Activated CD8-positive, alpha-beta T cell treated with anti-CD3 and anti-CD28 coated beads, Interleukin-2, amount 10 ng/mL, durations not matched to agents 7 days and 5 days (primary cell): ENCODE results near the gene CADM2. TPM values are rescaled to one million over a fixed set of nuclear protein-coding genes. Genes with fewer than 3 reads are reported as not detected.

Source experiments
- ATAC-seq: fragments of 150-1000 bp; cut with Tn5 transposase; one replicate; pipeline ENCODE4 v1.10.0; 2021; ENCODE audit warnings: moderate library complexity
- CTCF ChIA-PET: fragments of 350-600 bp; sonication (Branson Sonifier 250); formaldehyde crosslinking; loops from one replicate; lab custom pipeline; 2021; ENCODE audit warnings: antibody characterized with exemption; lab: Charles Lee
- POLR2A ChIA-PET: fragments of 350-600 bp; sonication (Branson Sonifier 250); formaldehyde crosslinking; loops from one replicate; lab custom pipeline; 2021; ENCODE audit warnings: antibody characterized with exemption; lab: Charles Lee
- DNase-seq: peaks from one replicate; pipeline ENCODE4 v3.0.0-alpha.2; 2020
- H3K27ac Mint-ChIP-seq: one replicate; pipeline ENCODE4 v1.8.0; 2021; ENCODE audit warnings: mild to moderate bottlenecking, mixed read lengths
- H3K27me3 Mint-ChIP-seq: one replicate; pipeline ENCODE4 v1.8.0; 2021; ENCODE audit warnings: low read depth, mixed read lengths
- H3K36me3 Mint-ChIP-seq: one replicate; pipeline ENCODE4 v1.8.0; 2021; ENCODE audit warnings: low read depth, mixed read lengths
- H3K4me1 Mint-ChIP-seq: one replicate; pipeline ENCODE4 v1.8.0; 2021; ENCODE audit warnings: low read depth, mixed read lengths
- H3K4me3 Mint-ChIP-seq: one replicate; pipeline ENCODE4 v1.8.0; 2021; ENCODE audit warnings: mild to moderate bottlenecking, mixed read lengths
- H3K9me3 Mint-ChIP-seq: one replicate; pipeline ENCODE4 v1.8.0; 2022; ENCODE audit warnings: mixed read lengths; ENCODE audit not compliant: insufficient read depth
- total RNA-seq, 2 experiments: library from RNA; stranded (reverse); gene quantifications; one replicate each; pipeline ENCODE4 v1.2.3, GENCODE V29; 2021

CADM2 gene
- total RNA-seq, 2 experiments from 2014 or later: 0.21 to 0.29 TPM

DNA sequence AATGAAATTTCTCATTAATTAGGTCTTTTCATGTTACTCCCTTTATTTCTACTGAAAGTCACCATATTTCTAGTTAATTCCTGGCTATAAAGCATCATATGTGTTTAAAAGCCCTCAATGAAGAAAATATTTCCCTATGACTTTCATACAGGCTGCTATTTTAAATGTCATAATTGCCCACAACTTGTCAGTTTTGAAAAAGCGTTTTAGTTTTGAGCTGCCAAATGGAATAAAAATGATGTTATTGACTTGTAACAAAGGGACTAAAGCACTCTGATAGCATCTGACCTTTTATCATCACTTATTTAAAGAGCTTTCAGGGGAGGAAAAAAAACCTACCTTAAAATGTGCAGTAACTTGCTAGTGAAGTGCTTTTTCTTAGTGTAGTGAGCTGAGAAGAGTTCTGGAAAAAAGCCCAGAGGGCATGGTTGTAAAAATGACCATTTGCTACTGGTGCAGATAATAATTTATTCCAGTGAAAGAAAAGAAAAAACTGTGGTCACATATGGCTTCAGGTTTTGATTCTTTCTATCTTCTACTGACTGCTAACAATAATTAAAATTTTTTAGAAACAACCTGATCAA lies 877.2 kb downstream of the CADM2 start:
- H3K4me1 Mint-ChIP-seq: no peaks in the 10 kb centered on the region
- DNase-seq (no peak), ATAC-seq (no peak)
- H3K9me3 Mint-ChIP-seq: peaks cover 3% of the 10 kb centered on the region
- no peak overlapping the region for H3K27ac Mint-ChIP-seq
- H3K27me3 Mint-ChIP-seq: no peaks in the 10 kb centered on the region
- no peak overlapping the region for H3K4me3 Mint-ChIP-seq
- CTCF ChIA-PET: no interaction called here
- POLR2A ChIA-PET: no interaction called here
- H3K36me3 Mint-ChIP-seq: no peaks in the 10 kb centered on the region

DNA sequence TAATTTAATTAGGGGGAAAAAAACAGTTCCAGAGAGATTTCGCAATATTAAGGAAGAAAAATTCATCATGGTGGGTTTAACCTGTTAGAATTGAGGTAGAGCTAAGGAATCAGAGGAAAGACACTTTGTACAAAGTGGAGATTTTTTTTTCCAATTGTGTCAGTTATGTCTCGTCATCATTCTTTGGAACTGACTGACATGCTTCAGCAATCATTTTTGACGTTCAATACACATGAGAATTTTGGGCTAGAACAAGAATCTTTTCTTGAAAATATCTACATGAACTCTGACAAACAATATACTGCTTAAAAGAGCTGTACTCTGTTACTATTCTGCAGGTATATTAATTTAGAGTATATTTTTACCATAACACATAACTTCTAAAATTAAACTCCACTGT lies 878.6 kb downstream of the CADM2 start:
- H3K4me3 Mint-ChIP-seq: no peak overlapping the region
- POLR2A ChIA-PET: no interaction called here
- DNase-seq (no peak), ATAC-seq (no peak)
- no peaks in the 10 kb centered on the region for H3K36me3 Mint-ChIP-seq
- no peaks in the 10 kb centered on the region for H3K27me3 Mint-ChIP-seq
- peaks cover 3% of the 10 kb centered on the region for H3K9me3 Mint-ChIP-seq
- no peaks in the 10 kb centered on the region for H3K4me1 Mint-ChIP-seq
- CTCF ChIA-PET: no interaction called here
- no peak overlapping the region for H3K27ac Mint-ChIP-seq

DNA sequence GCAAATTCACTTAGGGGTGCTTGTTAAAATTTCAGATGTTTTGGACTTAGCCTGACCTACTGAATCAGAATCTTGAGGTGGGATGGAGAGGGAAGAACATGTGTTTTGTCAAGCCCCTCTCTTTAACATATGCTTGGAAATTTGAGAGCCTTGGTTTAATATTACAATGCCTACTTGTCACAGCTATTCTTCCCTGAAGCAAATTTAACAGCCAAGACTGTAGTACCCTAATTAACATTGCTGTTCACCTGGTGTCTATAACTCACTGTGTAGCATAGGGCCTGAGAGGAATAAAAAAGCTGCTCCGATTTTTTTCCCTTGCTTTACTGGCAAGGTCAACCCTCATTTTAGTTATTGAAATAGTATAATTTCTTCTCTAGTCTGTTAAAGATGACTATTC lies 880.1 kb downstream of the CADM2 start:
- POLR2A ChIA-PET: no interaction called here
- H3K36me3 Mint-ChIP-seq: no peaks in the 10 kb centered on the region
- H3K27ac Mint-ChIP-seq: no peak overlapping the region
- no peaks in the 10 kb centered on the region for H3K9me3 Mint-ChIP-seq
- H3K27me3 Mint-ChIP-seq: no peaks in the 10 kb centered on the region
- H3K4me1 Mint-ChIP-seq: no peaks in the 10 kb centered on the region
- no peak for ATAC-seq
- no peak for DNase-seq
- CTCF ChIA-PET: no interaction called here
- H3K4me3 Mint-ChIP-seq: no peak overlapping the region

DNA sequence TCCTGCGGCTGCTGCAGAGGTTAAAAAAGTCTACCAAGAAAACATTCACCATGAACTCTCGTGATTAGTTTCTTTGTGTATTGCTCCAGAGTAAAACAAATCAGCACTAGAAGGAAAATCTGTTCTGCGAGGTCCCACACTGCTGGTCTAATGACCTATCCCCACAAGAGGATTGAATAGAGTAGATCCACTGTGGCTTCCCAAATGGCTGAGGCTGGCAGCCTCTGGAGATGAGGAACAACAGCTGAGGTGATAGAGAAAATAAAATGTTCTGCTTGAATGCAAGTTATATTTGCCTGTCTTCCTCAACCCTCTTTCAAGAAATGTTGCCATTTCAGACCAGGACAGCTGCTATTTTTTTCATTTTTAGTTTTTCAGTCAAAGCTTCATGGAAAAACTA lies 883.3 kb downstream of the CADM2 start:
- Mint-ChIP-seq H3K4me1 (no peaks in the 10 kb centered on the region), H3K4me3 (no peak overlapping the region), H3K27me3 (no peaks in the 10 kb centered on the region), H3K9me3 (no peaks in the 10 kb centered on the region), H3K36me3 (no peaks in the 10 kb centered on the region), H3K27ac (no peak overlapping the region)
- no peak for ATAC-seq
- ChIA-PET POLR2A (no interaction called here), CTCF (no interaction called here)
- DNase-seq: no peak

DNA sequence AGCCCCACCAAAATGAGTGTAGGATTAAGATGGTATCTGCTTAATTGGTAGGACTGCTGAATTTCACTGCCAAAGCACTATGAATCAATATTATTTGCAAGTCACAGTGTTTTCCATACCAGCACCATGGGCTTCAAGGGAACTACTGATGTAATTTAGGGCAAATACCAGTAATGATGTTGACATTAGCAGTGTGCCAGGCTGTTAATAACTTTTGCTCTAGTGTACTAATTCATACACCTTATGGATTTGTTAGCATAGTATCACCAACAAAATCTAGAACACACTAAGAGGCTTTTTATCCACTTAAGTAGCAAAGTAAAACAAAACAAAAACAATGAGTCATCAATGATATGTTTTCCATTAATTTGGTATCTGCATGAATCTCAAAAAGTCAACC lies 888.2 kb downstream of the CADM2 start:
- Mint-ChIP-seq H3K36me3 (no peaks in the 10 kb centered on the region), H3K4me3 (no peak overlapping the region), H3K27ac (no peak overlapping the region), H3K9me3 (no peaks in the 10 kb centered on the region), H3K27me3 (no peaks in the 10 kb centered on the region), H3K4me1 (no peaks in the 10 kb centered on the region)
- ChIA-PET POLR2A (no interaction called here), CTCF (no interaction called here)
- DNase-seq (no peak), ATAC-seq (no peak)

DNA sequence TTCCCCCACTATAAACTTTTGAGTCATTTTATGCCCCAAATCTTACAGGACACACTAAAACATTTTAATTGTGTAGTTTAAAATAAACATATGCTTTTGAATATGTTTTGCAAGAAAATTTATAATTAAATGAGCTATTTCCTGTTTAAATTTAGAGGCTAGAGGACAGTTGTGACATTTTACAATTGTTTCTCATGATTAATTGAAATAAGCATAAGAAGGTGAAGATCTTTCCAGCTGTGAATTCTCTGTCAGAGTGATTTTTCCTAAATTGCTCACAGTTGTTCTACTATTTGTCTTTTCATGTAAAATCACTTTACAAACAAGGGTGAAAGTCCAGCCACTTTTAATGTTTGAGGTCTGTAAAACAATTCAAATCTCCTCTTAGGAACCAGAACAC lies 892.3 kb downstream of the CADM2 start:
- Mint-ChIP-seq H3K4me1 (no peaks in the 10 kb centered on the region), H3K9me3 (peaks cover 3% of the 10 kb centered on the region), H3K36me3 (no peaks in the 10 kb centered on the region), H3K27me3 (no peaks in the 10 kb centered on the region), H3K27ac (no peak overlapping the region), H3K4me3 (no peak overlapping the region)
- no peak for DNase-seq
- no peak for ATAC-seq
- ChIA-PET CTCF (no interaction called here), POLR2A (no interaction called here)

DNA sequence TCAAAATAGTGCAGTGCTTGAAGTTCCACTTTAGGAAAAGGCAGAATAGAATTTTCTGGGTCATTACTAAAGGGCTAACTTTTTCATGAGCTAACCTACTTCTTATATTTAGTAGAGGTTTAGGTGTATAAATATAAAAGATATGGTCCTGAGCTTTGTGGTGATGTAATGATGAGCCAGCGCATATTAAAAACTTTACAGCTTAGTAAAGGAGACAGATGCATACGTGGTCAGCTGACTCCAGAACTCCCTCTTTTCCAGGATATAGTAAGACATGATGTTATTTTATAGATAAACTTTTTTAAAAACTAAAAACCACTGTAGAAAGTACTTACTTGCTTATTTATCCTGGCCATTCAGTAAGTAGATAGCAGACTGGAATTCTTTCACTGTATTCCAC lies 895.0 kb downstream of the CADM2 start:
- Mint-ChIP-seq H3K27me3 (no peaks in the 10 kb centered on the region), H3K4me1 (no peaks in the 10 kb centered on the region), H3K4me3 (no peak overlapping the region), H3K36me3 (no peaks in the 10 kb centered on the region), H3K27ac (no peak overlapping the region), H3K9me3 (peaks cover 6% of the 10 kb centered on the region)
- DNase-seq (no peak), ATAC-seq (no peak)
- POLR2A ChIA-PET: no interaction called here
- CTCF ChIA-PET: no interaction called here

DNA sequence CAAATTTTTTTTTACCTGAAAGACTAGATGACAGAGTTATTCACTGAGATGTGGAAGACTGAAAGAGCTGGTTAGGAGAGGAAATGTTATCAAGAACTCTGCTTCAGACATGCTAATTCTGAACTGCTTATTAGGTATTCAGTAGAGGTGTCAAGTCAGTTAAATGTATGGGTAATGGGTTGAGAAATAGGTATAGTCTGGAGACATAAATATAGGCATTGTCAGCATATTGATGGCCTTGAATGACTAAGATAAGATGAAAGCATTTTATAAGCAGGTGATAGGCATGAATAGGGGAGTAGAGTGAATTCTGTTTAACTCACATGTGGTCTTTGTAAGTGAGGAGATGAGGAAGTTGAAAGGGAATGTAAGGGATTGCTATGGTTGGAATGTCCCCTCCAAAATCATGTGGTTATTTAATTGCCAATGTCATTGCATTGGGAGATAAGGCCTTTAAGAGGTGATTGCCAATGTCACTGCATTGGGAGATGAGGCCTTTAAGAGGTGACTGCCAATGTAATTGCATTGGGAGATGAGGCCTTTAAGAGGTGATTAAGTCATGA lies 904.2 kb downstream of the CADM2 start:
- Mint-ChIP-seq H3K36me3 (no peaks in the 10 kb centered on the region), H3K4me3 (no peak overlapping the region), H3K4me1 (no peaks in the 10 kb centered on the region), H3K27ac (no peak overlapping the region), H3K27me3 (no peaks in the 10 kb centered on the region), H3K9me3 (peaks cover 3% of the 10 kb centered on the region)
- DNase-seq (no peak), ATAC-seq (no peak)
- ChIA-PET CTCF (no interaction called here), POLR2A (no interaction called here)

DNA sequence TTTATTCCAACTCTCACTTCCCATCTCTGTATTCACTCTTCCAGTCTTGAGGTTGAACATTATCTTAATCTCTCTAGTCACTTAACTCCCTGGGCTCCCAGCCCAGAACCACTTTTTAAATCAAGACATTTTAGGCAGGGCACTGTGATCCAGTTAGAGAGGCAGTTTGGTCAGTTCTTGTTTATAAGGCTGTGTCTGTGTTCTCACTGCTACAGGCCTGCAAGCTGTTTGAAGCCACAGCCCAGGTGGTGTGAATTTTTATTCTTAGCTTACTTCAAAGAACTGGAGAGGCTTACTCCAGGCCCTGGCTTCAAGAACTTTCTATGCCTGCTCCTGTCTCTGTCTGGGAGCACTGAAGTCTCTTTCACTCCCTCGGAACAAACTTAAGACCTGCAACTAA lies 906.1 kb downstream of the CADM2 start:
- H3K4me1 Mint-ChIP-seq: no peaks in the 10 kb centered on the region
- no peak overlapping the region for H3K4me3 Mint-ChIP-seq
- H3K27me3 Mint-ChIP-seq: no peaks in the 10 kb centered on the region
- CTCF ChIA-PET: no interaction called here
- ATAC-seq (no peak), DNase-seq (no peak)
- no peak overlapping the region for H3K27ac Mint-ChIP-seq
- POLR2A ChIA-PET: no interaction called here
- no peaks in the 10 kb centered on the region for H3K36me3 Mint-ChIP-seq
- H3K9me3 Mint-ChIP-seq: peaks cover 1% of the 10 kb centered on the region

DNA sequence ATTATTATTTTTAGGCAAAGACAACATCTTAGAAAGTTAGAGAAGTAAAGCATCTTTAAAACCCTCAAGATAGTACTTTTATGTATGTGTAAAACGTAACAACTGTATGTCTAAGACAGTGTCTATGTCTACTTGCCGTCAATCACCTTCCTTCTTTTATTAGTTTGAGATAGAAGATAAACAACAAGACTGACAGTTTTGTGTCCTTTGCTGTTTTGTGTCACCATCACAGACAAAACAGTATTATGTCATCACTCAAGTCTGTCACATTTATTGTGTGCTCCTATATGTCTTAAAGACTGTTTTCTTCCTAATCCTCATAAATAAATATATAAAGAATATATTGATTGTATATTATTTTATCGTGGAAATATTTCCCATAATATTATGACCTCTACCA lies 908.3 kb downstream of the CADM2 start:
- no peaks in the 10 kb centered on the region for H3K36me3 Mint-ChIP-seq

DNA sequence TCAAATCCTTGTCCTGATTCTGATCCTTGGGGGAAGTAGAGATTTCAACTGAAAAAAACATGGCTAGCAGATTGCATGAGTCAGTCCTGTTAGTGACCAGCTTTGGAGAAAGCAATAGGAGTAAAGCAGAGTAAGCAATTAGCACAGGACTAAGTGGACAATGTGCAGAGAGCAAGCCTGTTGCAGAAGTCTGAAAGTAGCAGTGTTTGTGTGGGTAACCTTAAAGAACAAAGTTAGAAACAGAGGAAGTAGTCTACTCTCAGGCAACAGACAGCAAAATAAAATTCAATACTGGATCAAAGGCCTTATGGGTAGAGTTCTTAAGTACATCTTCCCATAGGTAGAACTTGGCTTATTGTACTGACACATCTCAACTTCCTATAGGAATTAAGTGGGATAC lies 916.8 kb downstream of the CADM2 start:
- no peak for DNase-seq
- no peaks in the 10 kb centered on the region for H3K4me1 Mint-ChIP-seq
- no peak overlapping the region for H3K4me3 Mint-ChIP-seq
- ChIA-PET POLR2A (no interaction called here), CTCF (no interaction called here)
- peaks cover 3% of the 10 kb centered on the region for H3K9me3 Mint-ChIP-seq
- H3K27ac Mint-ChIP-seq: no peak overlapping the region
- no peak for ATAC-seq
- H3K36me3 Mint-ChIP-seq: no peaks in the 10 kb centered on the region
- H3K27me3 Mint-ChIP-seq: no peaks in the 10 kb centered on the region

More for the DNA sequence above, 908.3 kb downstream of the CADM2 start:
- POLR2A ChIA-PET: no interaction called here
- CTCF ChIA-PET: no interaction called here
- no peak overlapping the region for H3K4me3 Mint-ChIP-seq
- no peaks in the 10 kb centered on the region for H3K27me3 Mint-ChIP-seq
- no peaks in the 10 kb centered on the region for H3K4me1 Mint-ChIP-seq
- DNase-seq (no peak), ATAC-seq (no peak)
- no peak overlapping the region for H3K27ac Mint-ChIP-seq
- peaks cover 7% of the 10 kb centered on the region for H3K9me3 Mint-ChIP-seq

DNA sequence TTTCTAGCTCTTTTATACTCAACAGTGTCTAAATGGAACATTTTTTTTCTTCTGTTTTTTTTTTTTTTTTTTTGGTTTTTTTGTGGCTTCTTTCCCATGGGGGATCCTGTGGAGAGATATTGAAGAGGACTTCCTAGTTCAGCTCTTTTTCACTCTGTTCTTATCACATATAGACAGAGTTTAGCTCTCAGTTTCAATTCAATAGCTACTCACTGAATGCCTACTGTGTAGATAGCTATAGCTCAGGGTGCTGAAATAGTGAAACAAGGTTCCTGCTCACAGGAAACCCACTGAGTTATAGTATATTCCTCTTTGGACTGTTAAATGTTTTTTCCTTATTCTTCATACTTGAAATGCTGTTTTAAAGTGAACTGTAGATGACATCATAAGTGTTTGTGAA lies 918.8 kb downstream of the CADM2 start:
- DNase-seq (no peak), ATAC-seq (no peak)
- CTCF ChIA-PET: no interaction called here
- Mint-ChIP-seq H3K4me3 (no peak overlapping the region), H3K9me3 (peaks cover 3% of the 10 kb centered on the region), H3K27me3 (no peaks in the 10 kb centered on the region), H3K27ac (no peak overlapping the region), H3K4me1 (no peaks in the 10 kb centered on the region), H3K36me3 (no peaks in the 10 kb centered on the region)
- POLR2A ChIA-PET: no interaction called here

DNA sequence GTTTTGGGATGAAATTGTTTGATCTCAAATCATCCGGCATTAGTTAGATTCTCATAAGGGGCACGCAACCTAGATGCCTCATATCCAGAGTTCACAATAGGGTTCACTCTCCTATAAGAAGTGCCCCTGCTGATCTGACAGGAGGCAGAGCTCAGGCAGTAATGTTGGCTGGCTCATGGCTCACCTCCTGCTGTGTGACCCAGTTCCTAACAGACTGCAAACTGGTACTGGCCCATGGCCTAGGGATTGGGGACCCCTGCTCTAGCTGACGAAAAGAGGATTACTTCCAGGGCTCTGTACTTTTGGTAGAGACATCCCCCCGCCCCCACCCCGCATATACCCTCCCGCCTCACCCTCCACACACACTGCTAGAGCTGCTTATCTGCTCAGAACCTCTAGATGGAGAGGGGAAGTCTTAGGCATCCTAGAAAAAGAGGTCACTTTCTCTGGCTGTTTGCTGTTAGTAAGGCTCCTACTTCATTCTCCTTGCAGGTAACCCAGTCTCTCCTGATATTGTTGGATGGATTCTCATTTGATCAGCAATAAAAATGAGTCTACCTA lies 923.1 kb downstream of the CADM2 start:
- no peaks in the 10 kb centered on the region for H3K27me3 Mint-ChIP-seq
- H3K4me3 Mint-ChIP-seq: no peak overlapping the region
- peaks cover 4% of the 10 kb centered on the region for H3K9me3 Mint-ChIP-seq
- ATAC-seq (no peak), DNase-seq (no peak)
- POLR2A ChIA-PET: no interaction called here
- H3K4me1 Mint-ChIP-seq: no peaks in the 10 kb centered on the region
- CTCF ChIA-PET: no interaction called here
- H3K36me3 Mint-ChIP-seq: no peaks in the 10 kb centered on the region
- no peak overlapping the region for H3K27ac Mint-ChIP-seq
